ENCODE data around the gene JKAMP.

The JKAMP gene

GRCh38 chr14:59481871-59482540 is 2.3 kb upstream of the JKAMP start:
- no peak for DNase-seq

DNA sequence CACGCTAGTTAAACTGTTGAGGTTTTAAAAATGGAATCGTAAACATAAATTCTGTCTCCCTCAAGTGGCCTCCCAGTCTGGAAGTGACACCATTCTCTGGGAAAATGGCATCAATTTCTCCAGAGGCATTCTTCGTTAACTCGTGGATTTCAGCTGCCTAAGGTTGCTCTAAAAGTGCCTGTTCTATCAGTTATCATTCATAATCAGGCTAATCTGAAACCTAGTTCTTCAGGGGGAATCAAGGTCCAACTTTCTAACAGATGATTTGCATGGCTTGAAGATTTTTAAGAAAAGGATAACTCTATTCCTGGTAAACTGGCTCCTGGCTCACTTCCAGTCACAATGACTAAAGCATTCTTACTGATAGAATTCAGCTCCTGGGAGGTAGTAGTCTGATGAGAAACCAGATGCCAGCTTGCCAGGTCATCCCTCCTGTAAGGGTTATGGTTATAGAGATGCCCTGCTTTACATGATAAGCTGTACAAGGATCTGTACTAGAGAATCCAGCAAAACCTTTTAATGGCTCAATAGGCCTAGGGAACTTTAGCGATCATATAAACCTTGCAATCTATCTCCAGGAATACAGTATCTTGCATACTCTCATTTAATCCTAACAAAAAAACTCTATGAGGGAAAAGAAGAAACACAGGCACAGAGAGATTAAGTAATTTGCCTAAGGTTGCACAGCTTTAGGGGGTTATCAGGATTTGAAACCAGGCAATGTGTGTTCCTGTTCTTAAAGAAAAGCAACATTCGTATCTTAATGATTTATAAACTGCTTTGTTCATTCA is 1.6 kb upstream of the JKAMP start:
- no peak for DNase-seq

- no peak for DNase-seq
These were observed 954 bp upstream of the JKAMP start for GRCh38 chr14:59483363-59483762.

- no peak for DNase-seq
These were observed 390 bp downstream of the JKAMP start for GRCh38 chr14:59484639-59485175.

DNA sequence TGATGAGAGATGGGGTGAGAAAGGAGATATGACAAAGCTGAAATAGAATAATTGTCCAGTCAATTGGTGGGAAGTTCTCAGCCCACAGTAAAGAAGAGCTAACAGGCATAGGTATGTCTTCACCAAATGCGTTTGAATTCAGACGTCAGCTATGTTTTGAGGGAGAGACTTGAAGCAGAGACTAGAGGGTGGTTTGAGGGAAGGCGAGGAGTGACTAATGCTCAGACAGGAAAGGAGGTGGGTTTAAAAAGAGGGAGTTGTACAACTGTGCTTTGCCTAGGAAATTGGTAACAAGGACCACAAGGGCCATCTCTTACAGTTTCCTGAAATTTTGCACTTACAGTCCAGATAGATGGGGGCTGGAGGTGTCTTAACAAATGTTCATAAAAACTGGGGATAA is 6.4 kb downstream of the JKAMP start:
- no peak for DNase-seq

- no peak for DNase-seq
These were observed 8.1 kb downstream of the JKAMP start for GRCh38 chr14:59492384-59492783.

- no peak for DNase-seq
These were observed 16.4 kb downstream of the JKAMP start for GRCh38 chr14:59500732-59501131.

- no peak for DNase-seq
These were observed 18.9 kb downstream of the JKAMP start for GRCh38 chr14:59503256-59503655.

GRCh38 chr14:59507063-59507751 is 22.9 kb downstream of the JKAMP start:
- peak in 3 of 5 donors; percentile 16 to 34 (median 22) for DNase-seq

GRCh38 chr14:59507752-59508103 is 23.4 kb downstream of the JKAMP start:
- DNase-seq, result no peak

DNA sequence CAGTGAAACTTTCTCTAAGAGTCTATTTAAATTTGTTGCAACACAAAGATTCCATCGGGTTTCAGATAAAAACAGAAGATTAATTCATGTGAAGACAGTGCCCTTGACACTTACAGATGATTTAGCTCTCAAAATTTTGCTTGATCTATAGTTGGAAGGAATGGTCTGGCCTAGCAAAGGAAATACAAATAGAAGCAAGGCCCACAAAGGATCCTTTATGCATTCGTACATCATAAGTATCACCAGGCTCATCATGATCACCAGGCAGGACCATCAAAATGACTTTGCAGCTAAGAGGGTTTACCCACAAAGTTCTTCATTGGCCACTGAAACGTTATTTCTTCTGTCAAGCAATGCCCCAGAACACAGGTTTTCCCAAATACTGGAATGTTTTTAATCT is 24.8 kb downstream of the JKAMP start:
- no peak for DNase-seq

DNA sequence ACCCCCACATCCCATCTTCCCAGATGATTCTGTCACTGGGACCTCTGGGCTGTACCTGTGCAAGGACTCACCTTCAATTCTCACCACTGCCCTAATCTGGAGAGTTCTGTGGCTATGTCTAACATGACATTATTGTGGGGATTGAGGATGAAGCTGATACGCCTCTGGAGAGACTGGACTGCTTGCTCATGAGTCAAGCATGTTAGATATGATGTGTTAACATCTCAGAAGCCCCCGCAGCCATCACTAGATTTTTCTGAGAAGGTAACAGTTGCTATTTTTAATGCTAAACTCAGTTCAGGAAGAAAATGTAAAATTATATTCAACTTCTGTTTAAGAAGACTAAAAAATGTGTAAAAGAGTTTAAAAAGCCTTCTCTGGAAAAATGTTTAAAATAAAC is 25.7 kb downstream of the JKAMP start:
- no peak for DNase-seq

GRCh38 chr14:59510966-59511365 is 26.6 kb downstream of the JKAMP start:
- DNase-seq, result no peak

DNA sequence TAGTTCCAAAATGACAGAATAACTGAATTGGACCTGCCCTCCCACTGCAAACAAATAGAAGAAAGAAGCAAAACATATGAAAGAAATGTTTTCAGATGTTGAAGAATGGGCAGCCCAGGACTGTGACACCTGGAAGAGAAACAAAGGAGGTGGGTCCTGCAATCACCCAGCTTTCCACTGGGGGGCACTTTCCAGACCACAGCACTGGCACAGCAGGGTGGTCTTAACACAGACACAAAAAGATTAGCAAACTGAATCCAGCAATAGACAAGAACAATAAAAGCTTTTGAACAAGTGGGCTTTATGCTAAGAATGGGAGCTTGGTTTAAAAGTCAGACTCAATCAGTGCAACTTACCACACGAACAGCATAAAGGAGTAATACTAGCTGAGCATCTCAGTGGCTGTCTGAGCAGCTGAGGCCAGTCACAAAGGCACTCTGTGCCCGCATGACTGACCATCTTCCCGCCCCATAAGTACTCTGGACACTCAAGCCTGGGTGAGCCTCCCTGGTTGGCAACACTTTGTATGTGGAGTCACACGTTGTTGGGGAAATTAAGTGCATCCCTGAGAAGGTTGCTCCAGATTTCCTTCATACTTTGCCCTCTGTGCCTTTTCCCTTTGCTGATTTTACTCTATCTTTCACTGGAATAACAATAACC is 27.7 kb downstream of the JKAMP start:
- DNase-seq, result no peak

DNA sequence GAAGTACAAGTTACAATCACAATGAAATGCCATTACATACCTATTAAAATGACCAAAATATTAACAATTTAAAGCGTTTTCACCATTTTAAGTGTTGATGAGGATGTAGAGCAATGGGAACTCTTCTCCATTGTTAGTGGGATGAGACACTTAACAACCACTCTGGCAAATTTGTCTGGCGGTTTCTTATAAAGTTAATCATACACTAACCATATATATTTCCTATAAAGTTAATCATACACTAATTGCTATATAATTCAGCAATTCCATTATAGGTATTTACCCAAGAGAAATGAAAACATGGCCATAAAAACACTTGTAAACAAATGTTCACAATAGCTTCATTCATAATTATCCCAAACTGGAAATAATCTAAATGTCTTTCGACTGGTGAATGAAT is 35.9 kb downstream of the JKAMP start:
- DNase-seq, result no peak

DNA sequence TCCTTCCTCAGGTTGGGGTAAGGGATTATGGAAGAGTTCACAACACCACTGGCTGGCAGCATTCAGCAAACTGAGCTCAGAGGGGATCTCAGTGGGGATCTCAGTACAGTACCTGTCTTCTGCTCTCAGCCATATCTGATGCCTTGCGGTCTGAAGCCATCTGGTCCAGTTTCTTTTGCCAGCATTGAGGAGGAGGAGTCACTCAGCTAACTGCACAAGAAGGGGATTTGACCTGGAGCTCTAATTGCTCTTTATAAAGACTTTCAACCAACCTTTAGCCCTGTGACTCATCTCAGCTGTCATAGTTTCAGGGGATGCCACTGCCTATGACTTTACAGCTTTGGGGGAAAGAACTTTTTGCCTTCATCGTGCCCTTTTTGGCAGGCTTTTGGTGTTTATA is 44.9 kb downstream of the JKAMP start:
- DNase-seq, result no peak

DNA sequence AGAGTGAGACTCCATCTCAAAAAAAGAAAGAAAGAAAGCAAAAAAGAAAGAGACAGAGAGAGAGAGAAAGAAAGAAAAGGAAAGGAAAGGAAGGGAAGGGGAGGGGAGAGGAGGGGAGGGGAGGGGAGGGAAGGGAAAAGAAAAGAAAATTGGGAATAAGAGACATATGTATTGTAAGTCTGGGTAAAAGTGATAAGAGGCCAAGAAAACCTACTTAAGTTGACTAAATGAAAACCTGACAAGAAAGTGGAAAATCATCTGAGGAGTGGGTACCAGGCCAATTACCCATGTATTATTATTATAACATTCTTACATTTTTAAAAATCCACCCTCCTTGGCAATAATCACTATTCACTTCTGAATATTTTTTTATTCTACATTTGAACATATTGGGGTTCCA is 46.0 kb downstream of the JKAMP start:
- DNase-seq, result no peak

GRCh38 chr14:59532419-59532818 is 48.1 kb downstream of the JKAMP start:
- DNase-seq, result no peak

DNA sequence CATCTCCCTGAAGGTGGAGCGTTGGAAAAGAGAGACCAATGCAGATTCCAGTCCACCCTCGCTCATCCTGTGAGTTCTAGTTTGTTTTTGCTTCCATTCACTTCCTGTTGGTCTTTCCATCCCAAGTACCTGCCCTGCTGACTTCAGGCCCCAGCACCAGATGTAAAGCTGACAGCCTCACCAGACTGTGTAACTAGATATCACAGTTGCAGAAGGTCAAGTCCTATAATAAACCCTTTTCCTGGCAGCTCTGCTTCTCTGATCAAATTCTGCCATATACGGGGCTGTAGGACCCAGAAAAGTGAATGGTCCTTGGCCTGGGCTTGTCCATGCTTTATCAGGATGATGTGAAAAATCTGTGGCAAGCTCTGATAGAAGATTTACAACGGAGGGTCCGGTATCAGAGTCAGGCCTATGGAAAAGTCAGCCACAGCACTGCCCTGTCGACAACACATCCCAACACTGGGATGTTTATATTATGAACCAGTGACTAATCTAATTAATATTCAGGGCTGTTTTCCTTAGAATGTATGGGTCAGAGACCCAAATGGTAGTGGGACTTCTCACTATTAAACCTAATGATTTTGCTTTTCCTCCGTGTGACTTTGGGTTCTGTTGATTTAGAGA is 50.2 kb downstream of the JKAMP start:
- DNase-seq, result no peak

DNA sequence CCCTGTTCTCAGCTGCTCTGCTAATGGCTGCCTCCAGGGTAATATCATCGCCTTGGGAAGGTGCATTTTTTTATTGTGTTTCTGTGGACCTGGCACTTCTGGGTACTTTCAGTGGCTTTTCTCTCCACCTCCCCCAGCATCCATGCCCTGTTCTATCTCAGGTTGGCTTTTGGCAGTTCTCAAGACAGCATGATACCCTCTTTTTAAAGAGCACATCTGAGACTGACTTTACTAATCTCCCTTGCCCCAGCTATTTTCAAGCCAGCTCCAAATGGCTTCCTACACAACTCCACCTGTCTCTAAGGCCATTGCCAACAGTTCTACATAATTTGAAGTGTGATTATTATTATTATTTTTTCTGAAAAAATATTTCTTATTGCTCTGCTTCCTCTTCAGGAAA is 53.2 kb downstream of the JKAMP start:
- no peak for DNase-seq

GRCh38 chr14:59538936-59539335 is 54.6 kb downstream of the JKAMP start:
- no peak for DNase-seq

DNA sequence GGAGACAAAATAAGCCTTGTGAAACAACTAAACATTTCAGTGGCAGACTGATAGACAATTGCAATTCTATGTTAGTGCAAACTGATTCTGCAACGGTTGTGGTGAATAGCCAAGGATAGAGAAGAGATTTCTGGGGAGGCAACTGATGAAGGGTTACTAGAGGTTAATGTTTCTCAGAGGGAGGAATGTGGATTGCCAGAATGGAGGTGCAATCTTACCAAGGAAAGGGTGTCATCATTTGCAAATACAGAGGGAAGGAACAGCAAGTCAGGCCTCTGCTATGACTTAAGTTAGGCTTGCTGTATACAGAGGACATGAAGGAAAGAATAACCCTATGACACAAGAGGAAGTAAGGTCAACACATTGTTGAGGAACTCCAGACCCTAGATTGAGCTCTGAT is 56.5 kb downstream of the JKAMP start:
- DNase-seq, result no peak

DNA sequence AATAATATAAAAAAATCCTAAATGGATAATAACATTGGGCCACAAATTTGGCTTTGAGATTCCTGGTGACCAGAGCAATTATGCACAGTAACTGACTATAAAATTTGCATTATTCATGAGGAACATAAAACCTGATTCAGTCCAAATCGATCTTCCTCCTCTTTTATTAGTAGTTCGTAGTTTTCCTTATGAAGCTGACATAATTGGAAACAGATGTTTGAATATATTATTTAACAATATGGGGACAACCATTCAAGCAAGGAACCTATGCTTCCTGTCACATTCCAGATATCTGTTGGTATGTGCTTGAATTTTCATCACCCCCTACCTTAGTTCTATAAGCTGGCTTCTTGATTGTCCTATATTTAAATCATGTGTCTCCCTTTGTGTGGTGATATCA is 57.4 kb downstream of the JKAMP start:
- DNase-seq, result no peak

Data from T-helper 1 cell (primary cell).